Measurements from ENCODE around the gene THSD8.
A peak's percentile ranks its signal among the peaks of the same experiment; 100 is the strongest.
"Not testable (repeated sequence)": the region's sequence is repeated elsewhere in the genome, so short reads cannot be mapped to it uniquely, and the experiment has no call there.

The THSD8 gene

DNA sequence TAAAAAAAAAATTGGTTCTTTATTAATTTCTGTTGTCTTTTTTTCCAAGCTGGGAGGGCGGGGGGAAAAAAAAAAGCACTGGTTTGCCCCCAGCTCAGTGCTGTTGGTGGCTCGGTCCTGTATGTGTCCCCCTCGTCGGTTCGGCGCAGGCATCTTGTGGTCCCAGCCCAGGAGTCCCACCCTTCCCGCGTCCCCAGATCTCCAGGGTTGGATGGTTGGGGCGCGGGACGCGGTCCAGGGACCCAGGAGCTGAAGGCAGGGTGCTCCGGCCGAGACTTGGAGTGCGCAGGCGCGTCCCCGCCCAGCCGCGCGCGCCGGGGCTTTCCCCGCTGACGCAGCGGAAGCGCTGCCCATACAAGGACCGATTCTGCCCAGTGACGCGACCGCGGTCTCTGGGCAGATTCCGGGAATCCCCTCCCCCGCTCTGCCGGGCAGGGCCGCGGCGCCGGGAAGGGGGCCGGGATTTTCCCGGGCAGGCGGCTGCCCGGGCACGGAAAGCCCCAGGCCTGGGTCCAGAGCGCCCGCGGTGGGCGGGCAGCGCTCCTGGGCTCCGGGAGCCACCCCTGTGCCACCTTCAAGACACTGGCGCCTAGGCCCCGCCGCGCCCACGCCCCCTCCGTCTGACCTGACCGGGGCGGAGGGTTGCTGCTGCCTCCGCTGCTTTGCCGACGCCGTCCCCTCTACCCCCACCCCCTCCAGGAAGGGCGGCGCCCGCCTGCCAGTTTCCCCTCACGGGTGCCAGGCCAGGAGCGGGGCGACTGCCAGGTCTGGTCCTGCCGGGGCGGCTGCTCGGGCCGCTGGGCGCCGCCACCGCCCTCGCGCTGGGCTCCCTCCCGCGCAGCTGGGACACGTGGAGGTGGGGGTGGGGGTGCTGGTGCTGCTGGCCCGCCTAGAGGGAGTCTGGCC, 8.3 kb upstream of the THSD8 start:
- peak; percentile 90 for DNase-seq

DNA sequence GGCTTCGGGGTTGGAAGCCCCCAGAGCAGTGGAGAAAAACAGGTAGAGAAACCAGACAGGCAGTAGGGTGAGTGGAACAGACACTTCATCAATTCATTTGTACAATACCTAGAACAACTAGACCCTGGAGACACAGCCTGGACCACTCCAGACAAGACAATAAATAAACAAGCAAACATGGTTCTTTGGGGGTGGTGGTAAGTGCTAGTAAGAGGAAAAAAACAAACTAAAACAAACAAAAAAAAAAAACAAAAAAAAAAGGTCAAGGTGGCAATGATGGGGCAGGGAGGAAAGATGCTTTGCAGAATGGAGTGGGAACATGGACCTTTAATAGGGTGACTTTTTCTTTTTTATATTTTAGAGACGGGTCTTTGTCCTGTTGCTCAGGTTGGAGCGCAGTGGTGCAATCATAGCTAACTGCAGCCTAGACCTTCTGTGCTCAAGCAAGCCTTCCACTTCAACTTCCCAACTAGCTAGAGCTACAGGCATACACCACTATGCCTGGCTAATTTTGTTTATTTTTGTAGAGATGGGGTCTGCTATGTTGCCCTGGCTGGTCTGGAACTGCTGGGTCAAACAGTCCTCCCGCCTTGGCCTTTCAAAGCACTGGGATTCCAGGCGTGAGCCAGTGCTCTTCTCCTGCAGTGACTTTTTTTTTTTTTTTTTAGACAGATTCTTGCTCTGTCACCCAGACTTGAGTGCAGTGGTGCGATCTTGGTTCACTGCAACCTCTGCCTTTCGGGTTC, 7.5 kb upstream of the THSD8 start:
- DNase-seq: no peak

DNA sequence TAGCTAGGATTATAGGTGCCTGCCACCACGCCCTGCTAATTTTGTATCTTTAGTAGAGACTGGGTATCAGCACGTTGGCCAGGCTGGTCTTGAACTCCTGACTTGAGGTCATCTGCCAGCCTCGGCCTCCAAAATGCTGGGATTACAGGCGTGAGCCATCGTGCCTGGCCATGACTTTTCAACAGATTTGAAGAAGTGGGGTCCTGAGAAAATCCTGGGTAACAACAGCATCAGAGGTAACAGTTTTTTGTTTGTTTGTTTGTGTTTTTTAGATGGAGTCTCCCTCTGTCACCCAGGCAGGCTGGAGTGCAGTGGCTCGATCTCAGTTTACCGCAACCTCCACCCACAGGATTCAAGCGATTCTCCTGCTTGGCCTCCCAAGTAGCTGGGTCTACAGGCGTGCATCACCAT, 6.9 kb upstream of the THSD8 start:
- no peak for DNase-seq

DNA sequence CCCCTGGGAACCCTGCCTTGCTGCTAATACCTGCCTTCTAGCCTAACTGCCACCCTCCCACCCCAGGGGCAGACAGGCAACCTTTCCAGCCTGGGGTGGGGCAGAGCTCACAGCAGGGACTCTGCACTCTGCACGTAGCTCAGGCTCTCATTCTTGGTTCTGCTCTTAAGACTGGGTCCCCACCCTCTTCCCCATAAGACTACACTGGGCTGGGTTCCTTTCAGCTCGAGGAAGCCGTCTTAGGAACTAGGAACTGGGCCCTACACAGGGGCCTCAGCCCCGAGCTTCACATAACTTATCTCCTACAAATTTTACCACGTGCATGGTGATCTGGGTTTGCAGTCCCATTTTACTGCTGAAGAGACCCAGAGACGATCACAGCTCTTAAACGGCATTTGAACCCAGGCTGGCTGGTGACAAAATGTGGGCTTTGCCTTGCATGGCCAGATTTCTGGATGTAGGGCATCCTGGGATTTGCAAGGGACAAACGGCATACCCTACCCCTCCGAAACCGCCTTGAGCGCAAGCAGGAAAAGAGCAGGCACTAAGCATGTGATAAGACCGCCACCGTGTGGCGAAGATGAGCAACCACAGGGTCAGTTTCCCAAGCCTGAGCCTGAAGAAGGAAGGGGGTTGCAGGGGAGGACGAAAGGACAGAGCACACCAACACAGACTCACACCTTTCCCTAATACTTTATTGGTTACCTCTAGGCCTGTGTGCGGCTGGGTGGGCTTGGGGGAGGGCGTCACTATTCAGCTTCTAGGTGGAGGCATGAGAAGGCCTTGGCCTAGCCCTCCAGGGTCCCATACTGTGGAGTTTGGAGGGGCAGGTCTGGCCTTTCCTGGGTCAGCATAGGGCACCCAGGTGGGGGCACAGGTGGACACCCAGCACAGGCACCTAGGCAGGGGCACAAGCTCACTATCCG, 5.5 kb upstream of the THSD8 start:
- peak; percentile 66 for DNase-seq

DNA sequence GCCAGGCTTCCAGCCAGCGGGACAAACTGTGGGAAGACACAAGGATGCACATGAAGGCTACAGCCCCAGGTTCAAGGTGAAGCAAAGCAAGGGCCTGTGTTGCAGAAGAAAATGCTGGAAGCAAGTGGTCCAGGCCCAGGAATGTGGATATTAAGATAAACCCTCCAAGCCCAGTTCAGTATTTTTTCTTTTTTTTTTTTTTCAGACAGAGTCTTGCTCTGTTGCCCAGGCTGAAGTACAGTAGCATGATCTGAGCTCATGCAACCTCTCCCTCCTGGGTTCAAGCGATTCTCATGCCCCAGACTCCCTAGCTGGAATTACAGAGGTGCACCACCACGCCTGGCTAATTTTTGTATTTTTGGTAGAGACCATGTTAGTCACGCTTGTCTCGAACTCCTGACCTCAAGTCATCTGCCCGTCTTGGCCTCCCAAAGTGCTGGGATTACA, 4.7 kb upstream of the THSD8 start:
- DNase-seq: no peak

DNA sequence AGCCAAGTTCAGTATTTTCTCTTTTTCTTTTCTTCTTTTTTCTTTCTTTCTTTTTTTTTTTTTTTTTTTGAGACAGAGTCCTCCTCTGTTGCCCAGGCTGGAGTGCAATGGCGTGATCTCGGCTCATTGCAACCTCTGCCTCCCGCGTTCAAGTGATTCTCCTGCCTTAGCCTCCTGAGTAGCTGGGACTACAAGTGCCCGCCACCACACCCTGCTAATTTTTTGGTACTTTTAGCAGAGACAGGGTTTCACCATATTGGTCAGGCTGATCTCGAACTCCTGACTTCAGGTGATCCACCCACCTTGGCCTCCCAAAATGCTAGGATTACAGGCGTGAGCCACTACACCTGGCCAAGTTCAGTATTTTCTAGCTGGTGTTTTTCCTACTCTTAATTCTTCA, 4.3 kb upstream of the THSD8 start:
- not testable (repeated sequence) for DNase-seq

DNA sequence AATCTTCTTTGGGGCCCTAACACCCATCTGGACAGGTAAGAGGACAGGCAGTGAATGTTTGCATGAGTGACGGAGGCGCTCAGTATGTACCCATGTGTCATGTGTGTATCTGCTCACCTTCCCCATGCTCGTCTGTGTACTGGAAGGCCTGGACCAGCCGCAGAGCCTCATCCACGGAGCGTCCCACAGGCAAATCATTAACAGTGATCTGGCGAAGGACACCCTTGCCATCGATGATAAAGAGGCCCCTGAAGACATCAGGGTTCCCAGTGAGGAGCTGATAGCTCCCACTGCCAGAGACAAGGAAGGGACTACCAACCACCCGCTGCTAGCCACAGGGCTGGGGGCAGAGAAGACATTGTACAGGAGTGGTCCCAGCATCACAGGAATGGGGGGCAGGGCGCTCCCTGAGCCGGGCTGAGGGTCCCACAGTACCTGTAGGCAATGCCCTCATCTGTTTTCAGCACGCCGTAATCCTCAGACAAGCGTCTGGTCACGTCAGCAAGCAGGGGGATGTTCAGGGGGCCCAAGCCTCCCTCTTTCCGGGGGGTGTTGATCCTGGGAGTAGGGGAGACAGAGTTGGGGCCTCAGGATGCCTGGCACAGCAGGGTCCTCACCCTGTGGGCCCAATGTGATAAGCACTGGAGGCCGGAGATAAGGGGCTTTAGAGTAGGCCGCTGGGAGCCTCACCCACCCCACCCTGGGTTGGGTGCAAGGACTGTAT, 2.0 kb upstream of the THSD8 start:
- DNase-seq: no peak

DNA sequence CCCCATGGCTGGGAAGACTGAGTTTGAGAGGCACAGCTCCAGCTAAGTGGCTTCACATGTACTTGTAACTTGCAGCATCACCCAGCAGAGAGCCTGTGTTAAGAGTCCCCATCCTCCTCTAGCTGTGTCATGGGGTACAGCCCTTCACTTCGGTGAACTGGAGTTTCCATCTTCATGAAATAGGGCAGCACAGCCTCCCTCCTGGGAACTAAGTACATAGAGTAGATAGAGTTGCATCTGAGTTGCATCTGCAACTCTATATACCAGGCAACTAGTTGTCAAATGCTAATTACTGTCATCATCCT, 1.5 kb upstream of the THSD8 start:
- DNase-seq: no peak

DNA sequence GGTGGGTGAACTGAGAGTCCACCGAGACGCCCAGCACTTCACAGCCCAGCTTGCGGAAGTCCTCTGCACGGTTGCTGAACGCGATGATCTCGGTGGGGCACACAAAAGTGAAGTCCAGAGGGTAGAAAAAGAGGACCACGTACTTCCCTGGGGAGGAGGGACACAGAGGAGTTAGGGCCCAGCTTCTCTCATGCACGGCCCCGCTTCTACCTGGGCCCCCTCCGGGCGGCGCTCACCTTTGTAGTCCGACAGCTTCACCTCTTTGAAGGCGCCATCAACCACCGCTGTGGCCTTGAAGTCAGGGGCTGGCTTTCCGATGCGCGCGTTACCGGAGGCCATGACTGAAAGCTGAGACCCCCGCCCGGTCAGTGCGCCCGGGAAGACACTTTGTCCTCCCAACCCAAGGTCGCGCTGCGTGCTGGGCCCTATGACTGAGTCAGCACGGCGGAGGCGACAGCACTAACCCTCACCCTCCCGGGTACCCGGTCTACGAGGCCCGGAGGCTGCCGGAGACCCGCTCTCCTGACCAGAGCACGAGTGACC, 875 bp upstream of the THSD8 start:
- DNase-seq: no peak

DNA sequence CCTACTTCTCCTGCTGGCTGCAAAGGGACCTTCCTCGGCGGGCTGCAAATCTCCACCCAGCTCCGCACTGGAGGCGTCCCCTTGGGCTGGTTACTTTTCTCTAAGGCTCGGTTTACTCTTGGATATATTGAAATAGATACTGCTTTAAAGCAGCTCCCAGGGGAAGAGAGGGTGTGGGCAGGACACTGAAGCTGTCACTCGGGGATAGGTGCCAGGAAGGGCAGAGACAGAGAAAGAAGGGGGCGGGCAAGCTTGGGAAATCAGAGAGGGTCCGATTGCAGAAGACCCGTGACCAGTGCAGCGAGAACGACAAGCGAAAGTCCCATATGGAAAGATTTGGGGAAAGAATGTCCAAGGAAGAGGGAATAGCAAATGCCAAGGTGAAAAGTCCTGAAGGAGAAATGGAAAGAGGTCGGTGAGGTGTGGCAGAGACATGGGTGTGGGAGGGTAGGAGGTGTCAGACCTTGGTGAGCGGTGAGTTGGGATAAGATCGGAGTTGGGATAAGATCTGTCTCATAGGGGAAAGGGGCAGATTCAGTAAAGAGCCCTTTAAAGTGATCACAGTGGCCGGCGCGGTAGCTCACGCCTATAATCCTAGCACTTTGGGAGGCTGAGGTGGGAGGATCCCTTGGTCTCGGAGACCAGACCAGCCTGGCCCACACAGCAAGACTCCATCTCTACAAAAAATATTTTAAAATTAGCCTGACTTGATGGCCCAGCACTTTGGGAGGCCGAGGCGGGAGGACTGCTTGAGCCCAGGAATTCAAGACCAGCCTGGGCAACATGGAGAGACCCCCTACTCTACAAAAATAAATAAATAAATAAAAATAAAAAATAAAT, 618 bp downstream of the THSD8 start:
- DNase-seq: no peak

DNA sequence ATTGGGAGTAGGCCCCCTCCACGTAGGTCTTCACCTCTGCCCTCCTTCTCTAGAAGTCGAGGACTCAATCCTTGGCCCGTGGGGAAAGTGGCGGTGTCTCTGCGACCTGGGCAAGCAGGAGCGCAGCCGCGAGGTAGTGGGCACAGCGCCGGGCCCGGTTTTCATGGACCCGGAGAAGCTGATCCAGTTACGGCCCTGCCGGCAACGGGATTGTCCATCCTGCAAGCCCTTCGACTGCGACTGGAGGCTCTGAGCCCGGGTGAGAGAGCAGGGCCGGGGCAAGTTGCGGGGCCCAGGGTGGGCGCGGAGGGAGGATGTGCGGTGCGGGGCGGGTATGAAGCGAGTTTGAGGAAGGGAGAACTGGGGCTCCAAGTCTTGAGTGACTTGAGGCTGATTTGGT, 2.2 kb downstream of the THSD8 start:
- DNase-seq: no peak

DNA sequence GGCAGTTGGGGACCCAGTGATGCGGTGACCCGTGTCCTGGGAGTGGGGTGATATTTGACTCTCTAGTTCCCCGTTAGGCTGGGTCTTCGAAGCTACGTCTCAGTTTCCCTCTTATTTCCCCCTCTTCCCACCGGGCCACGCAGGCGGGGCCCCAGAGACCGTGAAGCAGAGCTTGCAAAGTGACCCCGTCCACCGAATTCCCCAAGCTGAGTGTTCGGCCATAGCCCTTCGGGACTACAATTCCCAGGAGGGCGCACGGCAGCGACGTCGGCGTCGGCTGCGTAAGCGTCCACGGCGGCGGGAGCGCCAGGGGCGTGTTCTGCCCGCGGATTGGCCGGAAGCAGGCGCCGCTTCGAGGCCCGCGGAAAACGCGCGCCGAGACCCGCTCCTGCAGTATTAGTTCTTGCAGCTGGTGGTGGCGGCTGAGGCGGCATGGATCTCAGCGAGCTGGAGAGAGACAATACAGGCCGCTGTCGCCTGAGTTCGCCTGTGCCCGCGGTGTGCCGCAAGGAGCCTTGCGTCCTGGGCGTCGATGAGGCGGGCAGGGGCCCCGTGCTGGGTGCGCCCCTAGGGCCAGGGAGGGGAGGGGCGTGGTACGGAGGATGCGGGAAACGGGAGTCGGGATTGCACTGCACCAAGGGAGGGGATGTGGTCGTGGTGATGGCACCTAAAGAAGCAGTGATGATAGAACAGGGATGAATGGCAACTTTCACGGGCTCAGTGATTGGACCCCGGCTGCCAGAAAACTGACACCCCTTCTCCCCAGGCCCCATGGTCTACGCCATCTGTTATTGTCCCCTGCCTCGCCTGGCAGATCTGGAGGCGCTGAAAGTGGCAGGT, 4.6 kb downstream of the THSD8 start, which contains the start of gene RNASEH2A:
Gene RNASEH2A, plus strand, starts transcription at position 343 of the 840 bp plus-strand sequence. Its CDS starts 90 bp downstream, at position 433.
- DNase-seq: peak; percentile 84

DNA sequence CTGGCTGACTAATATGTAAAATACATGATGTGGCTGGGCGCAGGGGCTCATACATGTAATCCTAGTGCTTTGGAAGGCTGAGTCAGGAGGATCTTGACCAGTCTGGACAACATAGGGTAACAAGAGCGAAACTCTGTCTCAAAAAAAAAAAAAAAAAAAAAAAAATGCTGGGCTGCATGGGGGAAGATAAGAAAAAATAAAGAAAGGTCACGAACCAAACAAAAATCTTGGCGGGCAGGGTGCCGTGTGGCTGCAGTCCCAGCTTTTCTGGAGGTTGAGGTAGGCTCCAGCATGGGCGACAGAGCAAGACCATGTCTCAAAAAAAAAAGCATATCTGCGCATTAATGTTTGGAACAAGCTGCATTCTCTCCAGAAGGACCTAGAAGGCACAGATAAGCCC, 13.2 kb downstream of the THSD8 start:
- DNase-seq: no peak

DNA sequence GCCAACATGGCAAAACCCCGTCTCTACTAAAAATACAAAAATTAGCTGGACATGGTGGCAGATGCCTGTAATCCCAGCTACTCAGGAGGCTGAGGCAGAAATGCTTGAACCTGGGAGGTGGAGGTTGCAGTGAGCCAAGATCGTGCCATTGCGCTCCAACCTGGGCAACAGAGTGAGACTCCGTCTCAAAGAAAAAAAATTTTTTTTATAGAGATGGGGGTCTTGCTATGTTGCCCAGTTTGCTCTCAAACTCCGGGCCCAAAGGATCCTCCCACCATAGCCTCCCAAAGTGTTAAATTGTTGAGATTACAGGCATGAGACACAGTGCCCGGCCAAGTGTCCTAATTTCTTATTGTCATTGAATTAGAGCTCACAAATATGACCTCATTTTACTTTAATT, 15.3 kb downstream of the THSD8 start:
- not testable (repeated sequence) for DNase-seq

DNA sequence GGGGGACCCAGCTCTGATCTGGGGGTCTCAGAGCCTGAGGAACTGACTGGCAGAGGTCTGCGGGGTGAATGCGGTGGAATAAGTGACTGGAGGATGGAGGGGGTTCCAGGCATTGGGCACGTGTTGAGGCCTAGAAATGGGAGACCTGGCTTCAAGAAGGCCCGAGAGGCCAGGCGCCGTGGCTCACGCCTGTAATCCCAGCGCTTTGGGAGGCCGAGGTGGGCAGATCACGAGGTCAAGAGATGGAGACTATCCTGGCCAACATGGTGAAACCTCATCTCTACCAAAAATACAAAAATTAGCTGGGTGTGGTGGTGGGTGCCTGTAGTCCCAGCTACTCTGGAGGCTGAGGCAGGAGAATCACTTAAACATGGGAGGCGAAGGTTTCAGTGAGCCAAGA, 15.9 kb downstream of the THSD8 start:
- DNase-seq: not testable (repeated sequence)

DNA sequence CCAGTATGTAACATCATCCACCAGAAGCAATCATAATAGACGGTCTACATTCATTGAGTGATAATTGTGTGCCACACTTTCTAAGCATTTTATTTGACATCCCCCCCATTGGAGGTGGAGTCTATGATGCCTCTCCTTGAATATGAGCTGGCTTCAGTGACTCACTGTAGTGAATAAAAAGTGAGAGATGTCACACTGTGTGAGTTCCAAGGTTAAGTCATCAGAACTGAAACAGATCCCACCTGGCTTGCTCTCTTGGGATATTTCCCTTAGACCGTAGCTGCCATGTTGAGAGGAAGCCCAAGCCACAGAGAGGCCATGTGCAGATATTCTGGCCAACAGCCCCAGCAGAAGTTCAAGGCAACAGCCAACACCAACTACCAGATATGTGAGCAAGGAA, 19.9 kb downstream of the THSD8 start:
- DNase-seq: no peak

DNA sequence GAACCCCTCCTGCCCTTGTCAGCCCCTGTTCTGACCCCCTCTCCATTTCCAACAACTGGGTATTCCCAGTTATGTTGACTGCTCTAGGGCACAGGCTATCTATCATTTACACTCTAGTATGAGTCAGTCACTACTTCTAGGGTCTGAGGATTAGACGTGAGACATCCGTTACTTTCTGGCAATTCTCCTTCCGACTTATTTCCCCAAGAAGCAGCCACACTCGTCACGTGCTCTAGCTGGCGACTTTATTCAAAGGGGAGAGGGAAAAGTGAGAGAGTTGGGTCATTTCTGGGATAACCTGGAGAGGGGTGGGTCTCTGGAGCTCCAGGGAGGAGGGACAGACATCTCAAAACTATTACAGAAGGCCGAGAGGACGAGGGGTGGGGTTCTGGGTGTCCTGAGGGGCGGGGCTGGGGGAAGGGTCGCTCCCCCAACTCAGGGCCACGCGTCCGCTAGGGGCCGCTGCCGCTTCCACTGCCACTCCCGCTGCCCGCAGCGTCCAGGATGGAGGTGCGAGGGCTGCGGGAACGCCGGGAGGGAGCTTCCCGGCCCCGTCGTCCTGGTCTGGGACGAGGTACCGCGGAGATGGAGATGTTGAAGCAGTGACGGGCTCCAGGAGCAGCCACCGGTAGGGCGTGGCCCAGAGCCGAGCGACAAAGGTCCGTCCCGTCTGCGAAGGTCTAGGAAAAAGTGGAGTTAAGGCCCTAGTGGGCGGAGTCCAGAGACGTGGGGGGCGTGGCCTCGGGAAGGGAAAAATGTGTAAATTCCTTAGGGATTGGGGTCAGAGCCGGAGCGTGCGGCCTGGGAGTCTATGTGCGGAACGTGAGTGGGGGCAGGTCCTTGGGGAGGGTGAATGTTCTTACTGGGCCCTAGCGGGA, 23.6 kb downstream of the THSD8 start:
- DNase-seq: no peak

DNA sequence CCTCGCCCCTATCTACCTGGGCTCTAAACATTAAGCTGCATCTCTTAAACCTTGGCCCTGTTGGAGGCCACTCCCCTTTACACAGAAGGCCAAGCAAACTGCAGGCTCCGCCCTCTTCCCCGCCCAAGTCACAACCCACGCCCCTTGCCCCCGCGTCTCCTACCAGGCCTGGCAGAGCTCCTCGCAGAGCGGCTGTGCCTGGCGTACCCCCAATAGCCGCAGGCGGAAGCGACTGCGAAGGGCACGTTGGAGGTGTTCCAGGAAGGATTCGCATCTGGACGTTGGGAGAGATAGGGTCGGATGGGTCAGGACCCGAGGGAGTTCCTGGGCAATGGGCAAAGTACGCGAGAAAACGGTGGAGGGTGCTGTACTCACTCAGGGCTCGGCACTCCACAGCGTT, 26.6 kb downstream of the THSD8 start:
- no peak for DNase-seq

DNA sequence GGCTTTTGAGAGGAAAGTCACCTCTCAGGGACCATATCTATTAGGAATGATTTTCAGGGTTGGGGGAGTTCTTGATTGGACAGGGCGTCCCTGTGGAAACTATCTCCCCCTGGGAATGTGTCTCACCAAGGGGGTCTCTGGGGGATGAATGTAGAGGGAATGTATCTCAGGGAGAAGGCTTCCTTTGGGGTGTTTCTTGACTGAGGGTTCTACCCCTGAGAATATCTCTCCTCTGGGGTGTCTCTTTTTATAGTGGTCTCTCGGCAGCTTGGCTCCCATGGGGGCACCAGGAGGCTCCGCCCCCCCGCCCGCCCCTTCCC, 31.5 kb downstream of the THSD8 start:
- no peak for DNase-seq

All from activated effector memory CD4-positive, alpha-beta T cell treated with Interleukin-2 at 50 U/mL for 16 hours (primary cell).